Tibial nerve (tissue), 4 donors: ENCODE measurements around the gene ADGRF5. TPM values are rescaled to one million over a fixed set of nuclear protein-coding genes. Genes with fewer than 3 reads are reported as not detected.

Source experiments
- DNase-seq, 2 donors: peaks; one replicate each; pipeline ENCODE4 v3.0.0-alpha.2; 2019; ENCODE audit warnings: low spot score in 2 of 2
- H3K27ac ChIP-seq, 4 donors: fragments of 200-600 bp; sonication (generic) in 3 of 4; one replicate each; pipeline ENCODE4 v1.5.1; 2017 to 2019; ENCODE audit warnings: mild to moderate bottlenecking in 1 of 4
- H3K27me3 ChIP-seq, 2 donors: fragments of 200-600 bp; sonication (generic) in 1 of 2; one replicate each; pipeline versions ENCODE4 v1.5.1 to v1.6.0; 2017 to 2019
- H3K36me3 ChIP-seq, 3 donors: fragments of 200-600 bp; sonication (generic); one replicate each; pipeline ENCODE4 v1.5.1; 2018 to 2019
- H3K4me1 ChIP-seq, 4 donors: fragments of 200-600 bp; sonication (generic) in 3 of 4; one replicate each; pipeline ENCODE4 v1.5.1; 2017 to 2019
- H3K4me3 ChIP-seq, 4 donors: fragments of 200-600 bp; sonication (generic) in 3 of 4; one replicate each; pipeline ENCODE4 v1.5.1; 2017 to 2019; ENCODE audit warnings: mild to moderate bottlenecking in 1 of 4, moderate library complexity in 1 of 4
- H3K9me3 ChIP-seq, 4 donors: fragments of 200-600 bp; sonication (generic) in 3 of 4; one replicate each; pipeline ENCODE4 v1.5.1; 2017 to 2019
- EP300 ChIP-seq, 2 donors: sonication (generic); formaldehyde crosslinking; IDR thresholded peaks; one replicate each; pipeline ENCODE4 v1.6.1; 2017; ENCODE audit warnings: antibody characterized with exemption in 2 of 2, mild to moderate bottlenecking in 1 of 2
- POLR2A ChIP-seq, 2 donors: fragments of 450-650 bp; IDR thresholded peaks; one replicate each; pipeline ENCODE4 v1.6.1; 2017; ENCODE audit warnings: antibody characterized with exemption in 2 of 2, mild to moderate bottlenecking in 2 of 2, moderate library complexity in 2 of 2
- WGBS, 2 donors: methylation state at CpG; one replicate each; pipeline ENCODE4 v1.1.5; 2018; 5-methylcytosine and 5-hydroxymethylcytosine counted together
- total RNA-seq, 4 donors: library from RNA; depleted of rRNA; stranded (reverse); fragments of >200 nt; gene quantifications; one replicate each; pipeline ENCODE4 v1.1.0, GENCODE V29; 2016
- TF ChIP-seq, protein P1 (sequence below), 5 experiments: fragments of 200-600 bp in 3 of 5; fragments of 450-650 bp in 2 of 5; sonication (generic) in 3 of 5; IDR thresholded peaks; one replicate each; pipeline ENCODE4 v1.5.1; 2016 to 2019; ENCODE audit warnings: antibody characterized with exemption in 5 of 5, mild to moderate bottlenecking in 3 of 5, moderate library complexity in 2 of 5

The ADGRF5 gene
- total RNA-seq, 4 donors from 2014 or later: 17.4 to 32.4 (median 19.4) TPM

DNA sequence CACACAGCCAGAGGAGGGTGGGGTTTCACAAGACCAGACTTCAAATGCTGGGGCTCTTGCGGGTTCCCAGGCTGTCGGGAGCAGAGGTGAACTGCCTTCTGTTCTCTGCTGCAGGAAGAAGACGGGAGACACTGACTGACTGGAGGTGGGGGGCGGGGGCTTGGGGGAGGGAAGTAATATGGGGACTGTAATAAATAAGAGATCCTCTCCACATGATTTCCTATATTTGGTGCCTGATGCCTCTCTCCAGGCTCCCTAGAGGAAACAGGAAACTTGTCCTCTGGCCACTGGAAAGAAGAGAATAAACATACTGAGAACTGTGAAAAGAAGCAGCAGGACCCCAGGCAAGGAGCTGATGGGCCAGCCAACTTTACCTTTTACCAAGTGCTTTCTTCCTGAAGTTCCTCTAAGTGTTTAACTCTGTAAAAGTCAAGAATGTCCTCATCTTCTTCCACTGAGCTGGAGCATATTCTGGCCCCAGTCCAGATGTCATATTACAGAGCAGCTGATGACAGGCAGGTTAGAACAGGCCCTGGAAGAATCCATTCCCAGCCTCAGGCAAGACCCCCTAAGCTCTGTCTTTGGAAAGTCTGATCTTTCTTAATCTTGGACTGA lies 33.2 kb upstream of the ADGRF5 start:
- no peak for DNase-seq
- Histone ChIP-seq H3K27ac (no peak overlapping the region), H3K4me1 (peaks cover 0 to 9% (median 0%) of the 10 kb centered on the region in 4 donors), H3K4me3 (peak overlapping the region in 1 of 4 donors; percentile 22), H3K27me3 (no peaks in the 10 kb centered on the region), H3K36me3 (no peaks in the 10 kb centered on the region), H3K9me3 (no peaks in the 10 kb centered on the region)
- TF ChIP-seq, protein P1, sequence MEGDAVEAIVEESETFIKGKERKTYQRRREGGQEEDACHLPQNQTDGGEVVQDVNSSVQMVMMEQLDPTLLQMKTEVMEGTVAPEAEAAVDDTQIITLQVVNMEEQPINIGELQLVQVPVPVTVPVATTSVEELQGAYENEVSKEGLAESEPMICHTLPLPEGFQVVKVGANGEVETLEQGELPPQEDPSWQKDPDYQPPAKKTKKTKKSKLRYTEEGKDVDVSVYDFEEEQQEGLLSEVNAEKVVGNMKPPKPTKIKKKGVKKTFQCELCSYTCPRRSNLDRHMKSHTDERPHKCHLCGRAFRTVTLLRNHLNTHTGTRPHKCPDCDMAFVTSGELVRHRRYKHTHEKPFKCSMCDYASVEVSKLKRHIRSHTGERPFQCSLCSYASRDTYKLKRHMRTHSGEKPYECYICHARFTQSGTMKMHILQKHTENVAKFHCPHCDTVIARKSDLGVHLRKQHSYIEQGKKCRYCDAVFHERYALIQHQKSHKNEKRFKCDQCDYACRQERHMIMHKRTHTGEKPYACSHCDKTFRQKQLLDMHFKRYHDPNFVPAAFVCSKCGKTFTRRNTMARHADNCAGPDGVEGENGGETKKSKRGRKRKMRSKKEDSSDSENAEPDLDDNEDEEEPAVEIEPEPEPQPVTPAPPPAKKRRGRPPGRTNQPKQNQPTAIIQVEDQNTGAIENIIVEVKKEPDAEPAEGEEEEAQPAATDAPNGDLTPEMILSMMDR (IDR thresholded peaks at IDR 0.05): no peak
- TF ChIP-seq EP300 (IDR thresholded peaks at IDR 0.05) (no peak), POLR2A (IDR thresholded peaks at IDR 0.05) (no peak)
- 44 to 63% methylated on average over 4 of the region's 4 CpGs for WGBS, 2 donors

GRCh38 chr6:46953921-46954320 lies 32.2 kb upstream of the ADGRF5 start:
- H3K4me3 ChIP-seq: peak overlapping the region in 1 of 4 donors; percentile 22
- H3K27me3 ChIP-seq: no peaks in the 10 kb centered on the region
- 67 to 70% methylated on average over 4 of the region's 4 CpGs for WGBS, 2 donors
- no peaks in the 10 kb centered on the region for H3K9me3 ChIP-seq
- peaks cover 0 to 10% (median 0%) of the 10 kb centered on the region in 4 donors for H3K4me1 ChIP-seq
- no peaks in the 10 kb centered on the region for H3K36me3 ChIP-seq
- no peak for TF ChIP-seq EP300 (IDR thresholded peaks at IDR 0.05)
- TF ChIP-seq, protein P1 (IDR thresholded peaks at IDR 0.05): no peak
- TF ChIP-seq POLR2A (IDR thresholded peaks at IDR 0.05): no peak
- no peak overlapping the region for H3K27ac ChIP-seq
- DNase-seq: no peak

- WGBS, 2 donors: 68 to 69% methylated on average over 8 of the region's 8 CpGs
- no peak overlapping the region for H3K4me3 ChIP-seq
- DNase-seq: peak; percentile 22 to 39
- no peaks in the 10 kb centered on the region for H3K9me3 ChIP-seq
- peaks cover 0 to 10% (median 0%) of the 10 kb centered on the region in 4 donors for H3K4me1 ChIP-seq
- no peaks in the 10 kb centered on the region for H3K36me3 ChIP-seq
- no peaks in the 10 kb centered on the region for H3K27me3 ChIP-seq
- peak overlapping the region in 2 of 4 donors; percentile 25 to 46 for H3K27ac ChIP-seq
- peak in 1 of 2 donors; percentile 58 for TF ChIP-seq EP300 (IDR thresholded peaks at IDR 0.05)
- TF ChIP-seq POLR2A (IDR thresholded peaks at IDR 0.05): no peak
These were observed 28.0 kb upstream of the ADGRF5 start for GRCh38 chr6:46949632-46950280.

DNA sequence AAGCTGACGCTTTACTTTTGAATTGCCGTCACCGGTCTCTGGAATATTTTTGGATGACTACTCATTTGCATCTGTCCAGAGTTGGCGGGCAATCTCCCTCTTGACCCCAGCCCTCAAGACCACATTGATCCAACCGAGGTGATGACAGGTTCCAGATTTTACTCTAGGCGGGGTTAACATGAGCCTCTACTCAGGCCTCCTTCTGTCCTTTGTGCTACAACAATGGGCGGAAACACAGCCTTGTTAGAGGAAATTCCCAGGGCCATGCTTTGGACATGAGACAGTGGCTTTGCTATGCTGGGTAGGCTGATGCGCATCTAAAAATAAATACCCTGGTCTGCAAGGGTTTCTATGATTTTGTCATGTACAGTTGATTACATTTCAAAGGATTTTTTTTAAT lies 27.0 kb upstream of the ADGRF5 start:
- H3K4me3 ChIP-seq: no peak overlapping the region
- H3K27ac ChIP-seq: no peak overlapping the region
- peaks cover 0 to 10% (median 0%) of the 10 kb centered on the region in 4 donors for H3K4me1 ChIP-seq
- no peak for DNase-seq
- no peaks in the 10 kb centered on the region for H3K36me3 ChIP-seq
- TF ChIP-seq, protein P1 (IDR thresholded peaks at IDR 0.05): no peak
- TF ChIP-seq EP300 (IDR thresholded peaks at IDR 0.05): no peak
- TF ChIP-seq POLR2A (IDR thresholded peaks at IDR 0.05): no peak
- no peaks in the 10 kb centered on the region for H3K9me3 ChIP-seq
- no peaks in the 10 kb centered on the region for H3K27me3 ChIP-seq
- 66 to 68% methylated on average over 8 of the region's 8 CpGs for WGBS, 2 donors

DNA sequence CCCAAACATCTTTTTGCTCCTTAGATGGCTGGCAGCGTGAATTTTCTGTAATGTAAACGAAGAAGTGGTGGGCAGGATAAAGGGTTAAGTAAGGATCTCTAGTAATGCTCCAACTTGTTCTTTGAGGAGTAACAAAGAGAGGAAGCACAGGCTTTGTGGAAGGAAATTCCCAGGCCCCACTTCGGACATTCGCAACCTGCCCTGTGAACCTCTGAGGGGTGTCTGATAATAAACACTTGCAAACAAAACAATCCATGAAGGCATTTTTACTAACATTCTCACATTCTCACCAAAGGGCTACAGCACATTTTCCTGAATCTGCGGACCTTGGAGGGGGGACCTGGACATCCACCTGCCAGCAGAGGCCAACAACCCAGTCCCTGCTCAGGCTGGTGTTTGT lies 25.8 kb upstream of the ADGRF5 start:
- H3K4me1 ChIP-seq: peaks cover 0 to 10% (median 0%) of the 10 kb centered on the region in 4 donors
- TF ChIP-seq, protein P1 (IDR thresholded peaks at IDR 0.05): no peak
- no peak for DNase-seq
- H3K9me3 ChIP-seq: no peaks in the 10 kb centered on the region
- no peaks in the 10 kb centered on the region for H3K27me3 ChIP-seq
- no peak overlapping the region for H3K27ac ChIP-seq
- WGBS, 2 donors: 67 to 69% methylated on average over 5 of the region's 5 CpGs
- no peaks in the 10 kb centered on the region for H3K36me3 ChIP-seq
- H3K4me3 ChIP-seq: no peak overlapping the region
